ENCODE results near the gene SFXN2.
"Not testable (repeated sequence)": the region's sequence is repeated elsewhere in the genome, so short reads cannot be mapped to it uniquely, and the experiment has no call there.

SFXN2 gene

GRCh38 chr10:102738692-102739121 is 24.3 kb downstream of the SFXN2 start:
- no peak for DNase-seq
- Histone ChIP-seq H3K4ac (ENCODE audit: low read depth, low read length) (no peak overlapping the region), H3K18ac (ENCODE audit: low read length) (no peak overlapping the region), H3K79me2 (ENCODE audit: control insufficient read depth, insufficient read depth, low read length, poor library complexity) (no peaks in the 10 kb centered on the region), H2BK12ac (ENCODE audit: low read length) (no peak overlapping the region), H4K91ac (ENCODE audit: low read depth, low read length) (no peak overlapping the region), H3K4me2 (ENCODE audit: low read length) (no peak overlapping the region), H3K4me1 (ENCODE audit: control insufficient read depth in 1 of 2, insufficient read depth in 2 of 2, low read length in 2 of 2) (peaks cover 0 to 2% of the 10 kb centered on the region in 2 experiments), H3K27me3 (ENCODE audit: insufficient read depth, low read length) (no peaks in the 10 kb centered on the region), H2AK5ac (ENCODE audit: low read length) (no peak overlapping the region), H4K12ac (ENCODE audit: low read depth, low read length) (no peak overlapping the region), H3K36me3 (ENCODE audit: control insufficient read depth in 1 of 2, insufficient read depth in 2 of 2, low read length in 2 of 2) (peaks cover 2 to 10% of the 10 kb centered on the region in 2 experiments), H3K9me3 (ENCODE audit: insufficient read depth, low read depth, low read length) (no peaks in the 10 kb centered on the region), H3K23ac (ENCODE audit: low read length) (no peak overlapping the region), H2AFZ (ENCODE audit: insufficient read depth, low read length, poor library complexity) (no peak overlapping the region), H3K79me1 (ENCODE audit: low read length) (peaks cover 2% of the 10 kb centered on the region), H4K8ac (ENCODE audit: low read depth, low read length) (no peak overlapping the region), H3K9ac (ENCODE audit: low read length) (no peak overlapping the region), H3K14ac (ENCODE audit: low read length) (no peak overlapping the region), H3K4me3 (ENCODE audit: low read depth, low read length) (no peak overlapping the region), H3K27ac (ENCODE audit: low read depth, low read length) (no peak overlapping the region), H2BK120ac (ENCODE audit: insufficient read depth, low read length, poor library complexity) (no peak overlapping the region), H2BK5ac (ENCODE audit: low read depth, low read length, poor library complexity) (no peak overlapping the region)

- H3K18ac ChIP-seq (ENCODE audit: low read length), result no peak overlapping the region
- no peak overlapping the region for H2AFZ ChIP-seq (ENCODE audit: insufficient read depth, low read length, poor library complexity)
- no peak for DNase-seq
- H3K4me1 ChIP-seq (ENCODE audit: control insufficient read depth in 1 of 2, insufficient read depth in 2 of 2, low read length in 2 of 2), result peaks cover 5% of the 10 kb centered on the region in 2 experiments
- H3K4me3 ChIP-seq (ENCODE audit: low read depth, low read length), result no peak overlapping the region
- no peak overlapping the region for H3K27ac ChIP-seq (ENCODE audit: low read depth, low read length)
- H2BK5ac ChIP-seq (ENCODE audit: low read depth, low read length, poor library complexity), result no peak overlapping the region
- H3K79me2 ChIP-seq (ENCODE audit: control insufficient read depth, insufficient read depth, low read length, poor library complexity), result peaks cover 9% of the 10 kb centered on the region
- H3K79me1 ChIP-seq (ENCODE audit: low read length), result peaks cover 7% of the 10 kb centered on the region
- no peak overlapping the region for H2AK5ac ChIP-seq (ENCODE audit: low read length)
- H3K27me3 ChIP-seq (ENCODE audit: insufficient read depth, low read length), result no peaks in the 10 kb centered on the region
- no peak overlapping the region for H4K8ac ChIP-seq (ENCODE audit: low read depth, low read length)
- no peak overlapping the region for H2BK12ac ChIP-seq (ENCODE audit: low read length)
- peaks cover 2% of the 10 kb centered on the region for H3K9me3 ChIP-seq (ENCODE audit: insufficient read depth, low read depth, low read length)
- no peak overlapping the region for H3K4ac ChIP-seq (ENCODE audit: low read depth, low read length)
- H3K4me2 ChIP-seq (ENCODE audit: low read length), result no peak overlapping the region
- no peak overlapping the region for H4K12ac ChIP-seq (ENCODE audit: low read depth, low read length)
- H4K91ac ChIP-seq (ENCODE audit: low read depth, low read length), result no peak overlapping the region
- H2BK120ac ChIP-seq (ENCODE audit: insufficient read depth, low read length, poor library complexity), result no peak overlapping the region
- H3K14ac ChIP-seq (ENCODE audit: low read length), result no peak overlapping the region
- no CpG with 5 or more reads among the region's 2 CpGs for WGBS (ENCODE audit: extremely low coverage, insufficient coverage, insufficient read length)
- H3K23ac ChIP-seq (ENCODE audit: low read length), result no peak overlapping the region
- no peak overlapping the region for H3K9ac ChIP-seq (ENCODE audit: low read length)
- peaks cover 2 to 5% of the 10 kb centered on the region in 2 experiments for H3K36me3 ChIP-seq (ENCODE audit: control insufficient read depth in 1 of 2, insufficient read depth in 2 of 2, low read length in 2 of 2)
Measured at GRCh38 chr10:102740229-102740628, 25.8 kb downstream of the SFXN2 start.

GRCh38 chr10:102741726-102742237 is 27.3 kb downstream of the SFXN2 start:
- Histone ChIP-seq H3K79me2 (ENCODE audit: control insufficient read depth, insufficient read depth, low read length, poor library complexity) (peaks cover 9% of the 10 kb centered on the region), H3K18ac (ENCODE audit: low read length) (no peak overlapping the region), H2BK5ac (ENCODE audit: low read depth, low read length, poor library complexity) (no peak overlapping the region), H3K9me3 (ENCODE audit: insufficient read depth, low read depth, low read length) (peaks cover 2% of the 10 kb centered on the region), H2BK120ac (ENCODE audit: insufficient read depth, low read length, poor library complexity) (no peak overlapping the region), H3K4me1 (ENCODE audit: control insufficient read depth in 1 of 2, insufficient read depth in 2 of 2, low read length in 2 of 2) (peaks cover 5% of the 10 kb centered on the region in 2 experiments), H2AFZ (ENCODE audit: insufficient read depth, low read length, poor library complexity) (no peak overlapping the region), H2BK12ac (ENCODE audit: low read length) (no peak overlapping the region), H4K91ac (ENCODE audit: low read depth, low read length) (no peak overlapping the region), H3K27ac (ENCODE audit: low read depth, low read length) (no peak overlapping the region), H3K27me3 (ENCODE audit: insufficient read depth, low read length) (no peaks in the 10 kb centered on the region), H3K4ac (ENCODE audit: low read depth, low read length) (no peak overlapping the region), H3K14ac (ENCODE audit: low read length) (no peak overlapping the region), H3K9ac (ENCODE audit: low read length) (no peak overlapping the region), H3K79me1 (ENCODE audit: low read length) (peaks cover 7% of the 10 kb centered on the region), H2AK5ac (ENCODE audit: low read length) (no peak overlapping the region), H3K36me3 (ENCODE audit: control insufficient read depth in 1 of 2, insufficient read depth in 2 of 2, low read length in 2 of 2) (peaks cover 2 to 5% of the 10 kb centered on the region in 2 experiments), H4K8ac (ENCODE audit: low read depth, low read length) (no peak overlapping the region), H3K4me2 (ENCODE audit: low read length) (no peak overlapping the region), H3K23ac (ENCODE audit: low read length) (no peak overlapping the region), H3K4me3 (ENCODE audit: low read depth, low read length) (no peak overlapping the region), H4K12ac (ENCODE audit: low read depth, low read length) (no peak overlapping the region)
- DNase-seq, result no peak
- no CpG with 5 or more reads among the region's 2 CpGs for WGBS (ENCODE audit: extremely low coverage, insufficient coverage, insufficient read length)

GRCh38 chr10:102742313-102742712 is 27.9 kb downstream of the SFXN2 start:
- H2AK5ac ChIP-seq (ENCODE audit: low read length); H3K4me2 ChIP-seq (ENCODE audit: low read length); H3K18ac ChIP-seq (ENCODE audit: low read length); H2BK5ac ChIP-seq (ENCODE audit: low read depth, low read length, poor library complexity); H4K8ac ChIP-seq (ENCODE audit: low read depth, low read length); H2BK120ac ChIP-seq (ENCODE audit: insufficient read depth, low read length, poor library complexity); H3K9me3 ChIP-seq (ENCODE audit: insufficient read depth, low read depth, low read length); H3K4me3 ChIP-seq (ENCODE audit: low read depth, low read length); H3K79me1 ChIP-seq (ENCODE audit: low read length); H3K4me1 ChIP-seq (ENCODE audit: control insufficient read depth in 1 of 2, insufficient read depth in 2 of 2, low read length in 2 of 2); H3K27ac ChIP-seq (ENCODE audit: low read depth, low read length); H3K27me3 ChIP-seq (ENCODE audit: insufficient read depth, low read length); H3K79me2 ChIP-seq (ENCODE audit: control insufficient read depth, insufficient read depth, low read length, poor library complexity); H4K12ac ChIP-seq (ENCODE audit: low read depth, low read length); H2AFZ ChIP-seq (ENCODE audit: insufficient read depth, low read length, poor library complexity); H3K9ac ChIP-seq (ENCODE audit: low read length); H4K91ac ChIP-seq (ENCODE audit: low read depth, low read length); H3K14ac ChIP-seq (ENCODE audit: low read length); H2BK12ac ChIP-seq (ENCODE audit: low read length); DNase-seq; H3K23ac ChIP-seq (ENCODE audit: low read length); H3K4ac ChIP-seq (ENCODE audit: low read depth, low read length); H3K36me3 ChIP-seq (ENCODE audit: control insufficient read depth in 1 of 2, insufficient read depth in 2 of 2, low read length in 2 of 2): not testable (repeated sequence)
- WGBS (ENCODE audit: extremely low coverage, insufficient coverage, insufficient read length), result no CpG with 5 or more reads among the region's 5 CpGs
